Brain microvascular endothelial cell (primary cell): ENCODE results near the gene DNAJA3.

ENCODE experiments used
- DNase-seq: peaks from one replicate; pipeline ENCODE4 v3.0.0-alpha.2; 2020
- H3K27ac ChIP-seq: fragments of 250-450 bp; sonication (Bioruptor Pico); 2 replicates; pipeline ENCODE4 v1.5.1; 2020; ENCODE audit warnings: mild to moderate bottlenecking, moderate library complexity
- H3K27me3 ChIP-seq: fragments of 250-450 bp; sonication (Bioruptor Pico); replicated peaks from 2 replicates; pipeline ENCODE4 v1.5.1; 2020; ENCODE audit warnings: mild to moderate bottlenecking
- H3K36me3 ChIP-seq: fragments of 250-450 bp; sonication (Bioruptor Pico); replicated peaks from 2 replicates; pipeline ENCODE4 v1.5.1; 2020; ENCODE audit warnings: mild to moderate bottlenecking
- H3K4me3 ChIP-seq: 2 replicates; pipeline ENCODE4 v1.5.1; 2011; ENCODE audit warnings: low read depth, mild to moderate bottlenecking, control low read depth, low read length, moderate library complexity
- in situ Hi-C: cut with HindIII; loops from 2 replicates; pipeline ENCODE4 v1.10.0; 2017; ENCODE audit warnings: low sequenced_read_pairs, low pct_ligation_motif_present
- TF ChIP-seq, protein P1 (sequence below): IDR thresholded peaks from 2 replicates; pipeline ENCODE4 v1.5.1; 2011; ENCODE audit warnings: low read depth, mild to moderate bottlenecking, moderate library complexity, low read length, control low read depth, inconsistent platforms; ENCODE audit errors: missing control alignments

The DNAJA3 gene

DNA sequence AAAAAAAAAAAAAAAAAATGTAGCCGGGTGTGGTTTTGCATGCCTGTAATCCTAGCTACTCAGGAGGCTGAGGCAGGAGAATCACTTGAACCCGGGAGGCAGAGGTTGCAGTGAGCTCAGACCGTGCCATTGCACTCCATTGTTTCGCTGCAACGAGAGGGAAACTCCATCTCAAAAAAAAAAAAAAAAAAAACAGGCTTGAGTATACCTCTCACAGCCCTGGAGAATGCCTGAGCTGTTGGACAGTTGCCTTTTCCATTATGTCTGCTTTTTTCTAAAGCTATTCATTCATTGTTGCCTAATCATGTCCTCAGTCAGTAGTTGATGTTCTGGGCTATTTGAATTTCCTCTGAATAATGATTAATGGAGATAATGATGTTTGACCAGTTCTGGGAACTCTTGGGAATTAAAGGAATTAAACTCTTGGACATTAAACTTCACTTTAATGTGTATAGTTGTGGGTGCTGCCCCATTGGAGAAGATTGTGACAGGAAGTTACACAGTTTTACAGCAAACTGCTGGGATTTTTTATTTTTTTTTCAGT lies 62.4 kb downstream of the DNAJA3 start:
- peaks cover 11% of the 10 kb centered on the region for H3K36me3 ChIP-seq

GRCh38 chr16:4488499-4488967 lies 62.9 kb downstream of the DNAJA3 start:
- TF ChIP-seq, protein P1, sequence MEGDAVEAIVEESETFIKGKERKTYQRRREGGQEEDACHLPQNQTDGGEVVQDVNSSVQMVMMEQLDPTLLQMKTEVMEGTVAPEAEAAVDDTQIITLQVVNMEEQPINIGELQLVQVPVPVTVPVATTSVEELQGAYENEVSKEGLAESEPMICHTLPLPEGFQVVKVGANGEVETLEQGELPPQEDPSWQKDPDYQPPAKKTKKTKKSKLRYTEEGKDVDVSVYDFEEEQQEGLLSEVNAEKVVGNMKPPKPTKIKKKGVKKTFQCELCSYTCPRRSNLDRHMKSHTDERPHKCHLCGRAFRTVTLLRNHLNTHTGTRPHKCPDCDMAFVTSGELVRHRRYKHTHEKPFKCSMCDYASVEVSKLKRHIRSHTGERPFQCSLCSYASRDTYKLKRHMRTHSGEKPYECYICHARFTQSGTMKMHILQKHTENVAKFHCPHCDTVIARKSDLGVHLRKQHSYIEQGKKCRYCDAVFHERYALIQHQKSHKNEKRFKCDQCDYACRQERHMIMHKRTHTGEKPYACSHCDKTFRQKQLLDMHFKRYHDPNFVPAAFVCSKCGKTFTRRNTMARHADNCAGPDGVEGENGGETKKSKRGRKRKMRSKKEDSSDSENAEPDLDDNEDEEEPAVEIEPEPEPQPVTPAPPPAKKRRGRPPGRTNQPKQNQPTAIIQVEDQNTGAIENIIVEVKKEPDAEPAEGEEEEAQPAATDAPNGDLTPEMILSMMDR, result no peak
- Histone ChIP-seq H3K27ac (peak overlapping the region; percentile 48), H3K4me3 (no peak overlapping the region), H3K36me3 (peaks cover 11% of the 10 kb centered on the region), H3K27me3 (no peaks in the 10 kb centered on the region)
- DNase-seq, result no peak
- in situ Hi-C loops, result no loop called here

More for the DNA sequence above, 62.4 kb downstream of the DNAJA3 start:
- in situ Hi-C loops, result no loop called here
- TF ChIP-seq, protein P1, result no peak
- H3K4me3 ChIP-seq, result no peak overlapping the region
- peak overlapping the region; percentile 48 for H3K27ac ChIP-seq
- DNase-seq, result no peak
- H3K27me3 ChIP-seq, result no peaks in the 10 kb centered on the region

DNA sequence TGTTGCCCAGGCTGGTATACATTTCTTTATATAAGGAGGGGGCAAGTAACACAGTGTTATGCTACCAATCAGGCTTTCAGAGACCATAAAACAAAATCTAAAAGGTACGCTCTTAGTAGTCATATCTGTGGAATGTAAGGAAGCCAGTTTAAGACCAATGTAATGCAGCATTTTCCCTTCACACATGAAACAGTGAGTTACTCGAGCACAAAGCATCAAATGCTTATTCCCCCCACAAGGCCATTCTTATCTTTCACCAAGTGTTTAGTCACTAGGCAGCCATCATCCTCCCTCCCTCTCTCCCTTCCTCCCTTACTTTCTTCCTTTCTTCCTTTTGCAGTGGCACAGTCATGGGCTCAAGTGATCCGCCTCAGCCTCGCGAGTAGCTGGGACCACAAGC lies 63.4 kb downstream of the DNAJA3 start:
- peaks cover 7% of the 10 kb centered on the region for H3K36me3 ChIP-seq
- H3K4me3 ChIP-seq, result no peak overlapping the region
- TF ChIP-seq, protein P1, result no peak
- H3K27me3 ChIP-seq, result no peaks in the 10 kb centered on the region
- peak overlapping the region; percentile 48 for H3K27ac ChIP-seq
- DNase-seq, result peak; percentile 77
- in situ Hi-C loops, result no loop called here

DNA sequence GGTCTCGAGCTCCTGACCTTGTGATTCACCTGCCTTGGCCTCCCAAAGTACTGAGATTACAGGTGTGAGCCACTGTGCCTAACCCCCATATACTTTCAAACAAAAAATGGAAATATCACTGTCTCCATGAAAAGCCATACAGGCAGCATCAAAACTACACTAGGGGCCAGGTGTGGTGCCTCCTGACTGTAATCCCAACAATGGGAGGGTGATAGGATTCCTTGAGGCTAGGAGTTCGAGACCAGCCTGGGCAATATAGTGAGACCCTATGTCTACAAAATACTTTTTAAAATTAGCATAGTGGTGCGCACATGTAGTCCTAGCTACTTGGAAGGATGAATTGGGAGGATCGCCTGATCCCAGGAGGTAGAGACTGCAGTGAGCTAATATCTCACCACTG lies 66.2 kb downstream of the DNAJA3 start:
- peaks cover 2% of the 10 kb centered on the region for H3K36me3 ChIP-seq
- in situ Hi-C loops, result no loop called here
- H3K27me3 ChIP-seq, result no peaks in the 10 kb centered on the region
- DNase-seq, result no peak
- H3K27ac ChIP-seq, result no peak overlapping the region
- TF ChIP-seq, protein P1, result no peak
- H3K4me3 ChIP-seq, result no peak overlapping the region

- Histone ChIP-seq H3K27ac (peak overlapping the region; percentile 58), H3K4me3 (no peak overlapping the region), H3K36me3 (peaks cover 2% of the 10 kb centered on the region), H3K27me3 (no peaks in the 10 kb centered on the region)
- peak; percentile 75 for DNase-seq
- TF ChIP-seq, protein P1, result no peak
- in situ Hi-C loops, result no loop called here
Measured at GRCh38 chr16:4494746-4495490, 69.2 kb downstream of the DNAJA3 start.
